Measurements from ENCODE around the gene NAB1. TPM values are rescaled to one million over a fixed set of nuclear protein-coding genes. Genes with fewer than 3 reads are reported as not detected.

Gene NAB1
- total RNA-seq, 1 donor from 2014 or later = 12.2 TPM

DNA sequence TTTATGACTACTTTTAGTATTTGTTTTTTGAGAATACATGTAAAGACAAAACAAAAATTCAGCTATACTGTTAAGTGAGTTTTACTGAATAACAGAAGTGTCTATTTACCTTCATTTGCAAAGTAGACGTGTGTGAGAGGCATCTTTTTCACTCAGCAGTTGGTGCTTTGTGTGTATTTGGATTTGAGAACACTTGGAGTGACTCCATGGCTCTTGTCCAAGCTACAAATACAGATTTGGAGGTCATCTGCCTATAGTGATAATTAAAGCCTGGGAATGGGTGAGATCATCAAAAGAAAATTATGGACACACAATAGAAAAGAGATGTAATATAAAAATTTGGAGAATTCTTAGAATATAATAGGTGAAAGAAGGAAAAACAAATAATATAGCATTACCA is 6.2 kb downstream of the NAB1 start:
- peaks cover 4% of the 10 kb centered on the region for H3K4me1 Mint-ChIP-seq (ENCODE audit: low read depth, unreplicated experiment)

DNA sequence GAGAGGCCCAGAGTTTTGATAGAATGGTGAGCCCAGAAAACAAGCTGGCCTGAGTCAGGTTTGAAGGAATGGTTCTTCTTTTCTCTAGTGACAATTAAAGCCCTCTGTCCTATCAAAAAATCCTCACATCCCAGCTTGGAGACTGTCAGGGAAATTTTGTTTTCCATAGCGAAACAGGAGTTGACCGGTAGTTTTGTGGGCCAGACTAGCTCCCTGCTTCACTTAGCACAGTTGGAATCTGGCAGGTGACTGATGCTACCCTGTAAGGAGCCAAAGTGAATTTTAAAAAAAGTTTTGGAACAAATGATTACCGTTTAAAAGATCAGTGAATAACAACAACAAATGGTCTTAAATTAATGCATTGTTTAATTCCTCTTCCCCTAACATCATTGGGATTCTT is 6.7 kb downstream of the NAB1 start:
- H3K36me3 Mint-ChIP-seq (ENCODE audit: unreplicated experiment) = no peaks in the 10 kb centered on the region
- TF ChIP-seq, protein P1, sequence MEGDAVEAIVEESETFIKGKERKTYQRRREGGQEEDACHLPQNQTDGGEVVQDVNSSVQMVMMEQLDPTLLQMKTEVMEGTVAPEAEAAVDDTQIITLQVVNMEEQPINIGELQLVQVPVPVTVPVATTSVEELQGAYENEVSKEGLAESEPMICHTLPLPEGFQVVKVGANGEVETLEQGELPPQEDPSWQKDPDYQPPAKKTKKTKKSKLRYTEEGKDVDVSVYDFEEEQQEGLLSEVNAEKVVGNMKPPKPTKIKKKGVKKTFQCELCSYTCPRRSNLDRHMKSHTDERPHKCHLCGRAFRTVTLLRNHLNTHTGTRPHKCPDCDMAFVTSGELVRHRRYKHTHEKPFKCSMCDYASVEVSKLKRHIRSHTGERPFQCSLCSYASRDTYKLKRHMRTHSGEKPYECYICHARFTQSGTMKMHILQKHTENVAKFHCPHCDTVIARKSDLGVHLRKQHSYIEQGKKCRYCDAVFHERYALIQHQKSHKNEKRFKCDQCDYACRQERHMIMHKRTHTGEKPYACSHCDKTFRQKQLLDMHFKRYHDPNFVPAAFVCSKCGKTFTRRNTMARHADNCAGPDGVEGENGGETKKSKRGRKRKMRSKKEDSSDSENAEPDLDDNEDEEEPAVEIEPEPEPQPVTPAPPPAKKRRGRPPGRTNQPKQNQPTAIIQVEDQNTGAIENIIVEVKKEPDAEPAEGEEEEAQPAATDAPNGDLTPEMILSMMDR (IDR thresholded peaks at IDR 0.05; ENCODE audit: partially characterized antibody, unreplicated experiment) = no peak
- DNase-seq = no peak
- H3K9me3 Mint-ChIP-seq (ENCODE audit: unreplicated experiment) = no peaks in the 10 kb centered on the region
- no peak overlapping the region for H3K4me3 Mint-ChIP-seq (ENCODE audit: unreplicated experiment)
- peaks cover 4% of the 10 kb centered on the region for H3K4me1 Mint-ChIP-seq (ENCODE audit: low read depth, unreplicated experiment)
- peaks cover 2% of the 10 kb centered on the region for H3K27me3 Mint-ChIP-seq (ENCODE audit: unreplicated experiment)
- H3K27ac Mint-ChIP-seq (ENCODE audit: unreplicated experiment) = no peak overlapping the region

More for the DNA sequence above, 6.2 kb downstream of the NAB1 start:
- no peak for DNase-seq
- TF ChIP-seq, protein P1 (IDR thresholded peaks at IDR 0.05; ENCODE audit: partially characterized antibody, unreplicated experiment) = no peak
- H3K9me3 Mint-ChIP-seq (ENCODE audit: unreplicated experiment) = peaks cover 1% of the 10 kb centered on the region
- H3K27ac Mint-ChIP-seq (ENCODE audit: unreplicated experiment) = no peak overlapping the region
- H3K36me3 Mint-ChIP-seq (ENCODE audit: unreplicated experiment) = no peaks in the 10 kb centered on the region
- no peak overlapping the region for H3K4me3 Mint-ChIP-seq (ENCODE audit: unreplicated experiment)
- peaks cover 3% of the 10 kb centered on the region for H3K27me3 Mint-ChIP-seq (ENCODE audit: unreplicated experiment)

DNA sequence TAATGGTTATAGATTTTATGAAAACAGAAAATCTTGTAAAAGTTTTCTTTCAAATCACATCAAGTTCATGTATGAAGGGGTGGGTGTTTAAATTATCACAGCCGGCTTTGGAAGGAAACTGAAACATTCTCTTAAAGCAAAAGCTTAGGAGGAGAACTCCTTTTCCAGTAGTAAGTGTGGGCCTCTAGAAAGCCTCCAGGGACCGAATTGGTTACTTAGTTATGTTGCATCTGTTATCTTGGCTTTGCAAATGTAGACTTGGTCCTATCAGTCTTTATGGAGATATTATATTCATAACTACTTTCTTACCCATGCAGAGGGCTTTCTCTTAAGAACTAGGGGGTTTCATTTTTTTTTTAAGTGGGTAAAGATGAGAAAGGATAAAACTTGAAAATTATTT is 7.4 kb downstream of the NAB1 start:
- H3K36me3 Mint-ChIP-seq (ENCODE audit: unreplicated experiment) = no peaks in the 10 kb centered on the region
- H3K27ac Mint-ChIP-seq (ENCODE audit: unreplicated experiment) = no peak overlapping the region
- no peak for DNase-seq
- no peak overlapping the region for H3K4me3 Mint-ChIP-seq (ENCODE audit: unreplicated experiment)
- no peaks in the 10 kb centered on the region for H3K9me3 Mint-ChIP-seq (ENCODE audit: unreplicated experiment)
- peaks cover 2% of the 10 kb centered on the region for H3K27me3 Mint-ChIP-seq (ENCODE audit: unreplicated experiment)
- TF ChIP-seq, protein P1 (IDR thresholded peaks at IDR 0.05; ENCODE audit: partially characterized antibody, unreplicated experiment) = no peak
- peaks cover 4% of the 10 kb centered on the region for H3K4me1 Mint-ChIP-seq (ENCODE audit: low read depth, unreplicated experiment)

DNA sequence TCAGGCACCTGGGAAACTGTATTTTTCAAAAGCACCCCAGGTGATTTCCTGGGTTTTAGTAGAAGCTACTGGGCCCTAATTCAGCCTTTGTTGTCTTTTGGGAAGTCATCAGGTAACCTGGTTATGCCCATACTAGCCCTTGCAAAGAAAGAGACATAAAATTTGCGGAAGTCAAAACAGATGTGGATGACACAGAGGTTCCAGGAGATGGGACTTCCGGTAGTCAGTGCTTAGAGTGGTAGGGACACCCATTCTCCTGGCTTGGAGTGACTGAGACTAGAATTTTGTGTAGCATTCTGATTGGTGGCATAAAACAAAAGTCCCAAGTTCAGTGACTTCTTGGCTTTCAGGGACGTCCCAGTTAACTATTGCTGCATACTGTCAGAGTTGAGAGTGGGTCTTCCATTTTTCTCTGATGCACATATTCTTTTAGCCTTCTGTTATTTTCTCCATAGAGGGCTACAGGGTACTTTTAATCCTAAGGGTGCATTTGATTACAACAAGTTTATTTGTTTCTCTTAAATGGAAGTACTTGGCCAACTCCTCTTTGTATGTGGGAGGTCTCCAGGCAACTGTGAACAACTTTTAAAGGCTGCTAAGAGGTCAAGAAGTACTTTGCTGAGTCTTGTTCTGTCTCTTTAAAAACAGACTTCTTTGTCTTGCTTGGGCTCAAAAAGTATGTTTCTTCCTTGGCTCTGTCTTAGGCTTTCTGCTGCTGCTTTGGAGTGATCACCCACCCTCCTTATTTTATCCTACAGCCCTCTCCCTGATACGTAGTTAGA is 8.8 kb downstream of the NAB1 start:
- Mint-ChIP-seq H3K4me1 (ENCODE audit: low read depth, unreplicated experiment) (peaks cover 4% of the 10 kb centered on the region), H3K27me3 (ENCODE audit: unreplicated experiment) (peaks cover 2% of the 10 kb centered on the region), H3K4me3 (ENCODE audit: unreplicated experiment) (no peak overlapping the region), H3K27ac (ENCODE audit: unreplicated experiment) (no peak overlapping the region), H3K36me3 (ENCODE audit: unreplicated experiment) (no peaks in the 10 kb centered on the region), H3K9me3 (ENCODE audit: unreplicated experiment) (no peaks in the 10 kb centered on the region)
- TF ChIP-seq, protein P1 (IDR thresholded peaks at IDR 0.05; ENCODE audit: partially characterized antibody, unreplicated experiment) = no peak
- DNase-seq = no peak

DNA sequence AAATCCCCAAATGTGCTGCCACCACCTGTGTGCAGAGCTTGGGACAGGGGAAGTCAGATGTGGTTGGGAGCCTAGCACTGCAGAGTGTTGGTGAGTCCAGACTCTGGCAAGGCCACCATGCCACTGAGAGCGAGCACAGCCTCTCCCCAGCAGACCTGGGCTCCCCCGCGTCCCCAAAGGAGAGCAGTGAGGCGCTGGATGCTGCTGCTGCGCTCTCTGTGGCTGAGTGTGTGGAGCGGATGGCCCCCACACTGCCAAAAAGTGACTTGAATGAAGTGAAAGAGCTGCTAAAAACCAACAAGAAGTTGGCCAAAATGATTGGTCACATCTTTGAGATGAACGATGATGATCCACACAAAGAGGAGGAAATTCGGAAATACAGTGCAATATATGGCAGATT is 10.7 kb downstream of the NAB1 start:
- Mint-ChIP-seq H3K27ac (ENCODE audit: unreplicated experiment) (no peak overlapping the region), H3K27me3 (ENCODE audit: unreplicated experiment) (peaks cover 2% of the 10 kb centered on the region), H3K4me3 (ENCODE audit: unreplicated experiment) (no peak overlapping the region), H3K9me3 (ENCODE audit: unreplicated experiment) (no peaks in the 10 kb centered on the region), H3K36me3 (ENCODE audit: unreplicated experiment) (no peaks in the 10 kb centered on the region), H3K4me1 (ENCODE audit: low read depth, unreplicated experiment) (peaks cover 4% of the 10 kb centered on the region)
- TF ChIP-seq, protein P1 (IDR thresholded peaks at IDR 0.05; ENCODE audit: partially characterized antibody, unreplicated experiment) = no peak
- DNase-seq = no peak
